HUES6 (cell line): ENCODE data around the gene DENND2A.

ENCODE experiments used
- H3K27ac ChIP-seq: 2 replicates; pipeline ENCODE4 v1.7.0; 2013; ENCODE audit warnings: low read depth, mild to moderate bottlenecking, low read length, inconsistent platforms
- H3K27me3 ChIP-seq: 2 replicates; pipeline ENCODE4 v1.6.1; 2013; ENCODE audit warnings: low read length; ENCODE audit not compliant: control insufficient read depth, insufficient read depth
- H3K36me3 ChIP-seq: 2 replicates; pipeline ENCODE4 v1.6.1; 2013; ENCODE audit warnings: low read length; ENCODE audit not compliant: control insufficient read depth, insufficient read depth
- H3K4me1 ChIP-seq: 2 replicates; pipeline ENCODE4 v1.6.1; 2013; ENCODE audit warnings: low read length; ENCODE audit not compliant: control insufficient read depth, insufficient read depth
- H3K4me3 ChIP-seq: 2 replicates; pipeline ENCODE4 v1.5.1; 2013; ENCODE audit warnings: low read depth, low read length
- H3K9ac ChIP-seq: one replicate; pipeline ENCODE4 v1.6.1; 2013; ENCODE audit warnings: mild to moderate bottlenecking, low read length
- H3K9me3 ChIP-seq: 2 replicates; pipeline ENCODE4 v1.6.1; 2013; ENCODE audit warnings: low read depth, low read length; ENCODE audit not compliant: control insufficient read depth, insufficient read depth

Gene DENND2A

DNA sequence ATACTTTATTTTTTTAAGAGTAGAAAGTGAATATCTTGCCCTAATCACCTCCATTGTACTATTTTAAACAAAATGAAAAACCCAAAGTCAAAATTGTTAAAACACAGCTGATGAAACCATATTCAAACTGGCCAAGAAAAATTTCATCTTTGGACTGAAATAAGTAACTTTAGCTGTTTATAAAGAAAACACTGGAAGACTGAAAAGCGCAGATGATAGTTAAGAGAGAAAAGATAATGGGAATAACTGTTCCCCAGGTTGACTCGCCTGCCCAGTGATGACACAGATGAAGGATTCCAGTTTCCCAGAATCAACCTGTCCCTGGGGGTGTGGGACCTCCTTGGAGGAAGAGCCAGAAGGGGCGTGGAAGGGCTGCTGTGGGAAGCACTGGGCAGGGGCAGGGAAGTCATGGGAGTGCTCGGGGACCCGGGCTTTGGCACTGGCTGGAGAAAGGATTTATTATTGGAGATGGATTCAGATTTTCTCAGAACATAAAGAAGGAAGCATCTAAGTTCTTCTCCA is 43.1 kb downstream of the DENND2A start:
- H3K4me1 ChIP-seq = no peaks in the 10 kb centered on the region
- no peak overlapping the region for H3K4me3 ChIP-seq
- no peaks in the 10 kb centered on the region for H3K27me3 ChIP-seq
- H3K9ac ChIP-seq = no peak overlapping the region
- no peak overlapping the region for H3K27ac ChIP-seq
- H3K36me3 ChIP-seq = peaks cover 7% of the 10 kb centered on the region
- H3K9me3 ChIP-seq = no peaks in the 10 kb centered on the region

GRCh38 chr7:140596519-140597427 is 43.8 kb downstream of the DENND2A start:
- Histone ChIP-seq H3K4me1 (no peaks in the 10 kb centered on the region), H3K9me3 (no peaks in the 10 kb centered on the region), H3K9ac (no peak overlapping the region), H3K4me3 (no peak overlapping the region), H3K27me3 (no peaks in the 10 kb centered on the region), H3K36me3 (peaks cover 2% of the 10 kb centered on the region; the same call in 1 of the 2 replicates), H3K27ac (no peak overlapping the region)

- Histone ChIP-seq H3K4me3 (no peak overlapping the region), H3K9ac (no peak overlapping the region), H3K4me1 (no peaks in the 10 kb centered on the region), H3K27ac (no peak overlapping the region), H3K36me3 (no peaks in the 10 kb centered on the region), H3K27me3 (no peaks in the 10 kb centered on the region), H3K9me3 (no peaks in the 10 kb centered on the region)
Observed at GRCh38 chr7:140595468-140596092, 45.0 kb downstream of the DENND2A start.

DNA sequence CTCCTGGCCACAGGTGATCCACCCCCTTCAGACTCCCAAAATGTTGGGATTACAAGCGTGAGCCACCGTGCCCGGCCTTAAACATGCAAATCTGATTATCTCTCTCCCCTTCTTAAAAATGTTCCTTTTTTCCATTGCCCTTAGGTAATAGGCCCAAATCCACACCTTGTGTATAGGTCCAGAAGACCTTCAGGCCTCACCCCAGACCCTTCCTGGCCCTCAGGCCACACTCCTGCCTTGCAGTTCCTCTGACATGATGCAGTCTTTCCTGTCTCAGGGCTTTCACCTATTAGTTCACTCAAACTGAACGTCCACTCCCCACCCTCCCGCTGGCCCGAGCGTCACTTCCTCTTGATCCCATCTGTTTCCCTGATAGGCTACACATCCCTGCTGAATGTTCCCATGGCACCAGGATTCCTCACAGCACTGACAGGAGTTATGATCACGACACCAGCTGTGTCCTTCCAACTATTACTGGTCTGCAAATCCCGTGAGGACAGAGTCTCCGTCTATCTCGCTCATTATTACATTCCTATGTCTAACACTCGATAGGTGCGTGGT is 46.4 kb downstream of the DENND2A start:
- H3K27ac ChIP-seq = no peak overlapping the region
- no peaks in the 10 kb centered on the region for H3K27me3 ChIP-seq
- H3K9me3 ChIP-seq = no peaks in the 10 kb centered on the region
- H3K36me3 ChIP-seq = no peaks in the 10 kb centered on the region
- H3K4me1 ChIP-seq = peaks cover 3% of the 10 kb centered on the region; the same call in 1 of the 2 replicates
- no peak overlapping the region for H3K4me3 ChIP-seq
- no peak overlapping the region for H3K9ac ChIP-seq

- no peaks in the 10 kb centered on the region for H3K27me3 ChIP-seq
- H3K36me3 ChIP-seq = no peaks in the 10 kb centered on the region
- H3K9me3 ChIP-seq = no peaks in the 10 kb centered on the region
- no peak overlapping the region for H3K9ac ChIP-seq
- H3K27ac ChIP-seq = no peak overlapping the region
- no peak overlapping the region for H3K4me3 ChIP-seq
- peaks cover 4% of the 10 kb centered on the region; the same call in 1 of the 2 replicates for H3K4me1 ChIP-seq
Observed at GRCh38 chr7:140593672-140593982, 47.0 kb downstream of the DENND2A start.

GRCh38 chr7:140592964-140593671 is 47.5 kb downstream of the DENND2A start:
- Histone ChIP-seq H3K4me3 (no peak overlapping the region), H3K9me3 (no peaks in the 10 kb centered on the region), H3K36me3 (no peaks in the 10 kb centered on the region), H3K9ac (no peak overlapping the region), H3K27ac (no peak overlapping the region), H3K4me1 (peaks cover 4% of the 10 kb centered on the region; the same call in 1 of the 2 replicates), H3K27me3 (no peaks in the 10 kb centered on the region)

DNA sequence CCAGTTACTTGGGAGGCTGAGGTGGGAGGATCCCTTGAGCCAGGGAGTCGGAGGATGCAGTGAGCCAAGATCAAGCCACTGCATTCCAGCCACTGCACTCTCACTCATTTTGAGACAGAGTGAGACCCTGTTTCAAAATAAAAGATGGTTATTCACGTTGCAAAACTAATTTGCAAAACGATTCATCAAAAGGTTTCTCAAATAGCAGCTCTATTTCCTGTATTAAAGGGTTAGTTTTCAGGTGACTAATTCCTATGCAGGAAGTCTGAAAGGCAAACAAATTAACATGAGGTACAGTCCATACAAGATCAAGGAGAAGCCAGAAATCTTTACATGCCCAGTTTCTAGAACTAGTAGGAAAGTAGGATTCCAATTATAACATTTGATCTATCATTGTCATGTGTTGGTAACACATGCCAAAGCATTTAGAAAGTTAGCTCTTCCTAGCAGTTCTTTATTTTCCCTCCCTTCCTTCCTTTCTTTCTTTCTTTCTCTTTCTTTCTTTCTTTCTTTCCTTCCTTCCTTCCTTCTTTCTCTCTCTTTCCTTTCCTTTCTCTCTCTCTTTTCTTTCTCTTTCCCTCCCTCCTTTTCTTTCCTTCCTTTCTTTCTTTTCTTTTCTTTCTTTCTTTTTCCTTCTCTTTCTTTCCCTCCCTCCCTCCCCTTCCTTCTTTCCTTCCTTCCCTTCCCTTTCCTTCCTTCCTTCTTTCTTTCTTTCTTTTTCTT is 49.3 kb downstream of the DENND2A start:
- no peak overlapping the region for H3K4me3 ChIP-seq
- no peaks in the 10 kb centered on the region for H3K27me3 ChIP-seq
- H3K4me1 ChIP-seq = peaks cover 4% of the 10 kb centered on the region; the same call in 1 of the 2 replicates
- no peaks in the 10 kb centered on the region for H3K9me3 ChIP-seq
- H3K36me3 ChIP-seq = peaks cover 10% of the 10 kb centered on the region; the same call in 1 of the 2 replicates
- no peak overlapping the region for H3K9ac ChIP-seq
- no peak overlapping the region for H3K27ac ChIP-seq

GRCh38 chr7:140587243-140587642 is 53.4 kb downstream of the DENND2A start:
- H3K9ac ChIP-seq = no peak overlapping the region
- H3K9me3 ChIP-seq = no peaks in the 10 kb centered on the region
- H3K27me3 ChIP-seq = no peaks in the 10 kb centered on the region
- peaks cover 4% of the 10 kb centered on the region; the same call in 1 of the 2 replicates for H3K4me1 ChIP-seq
- H3K36me3 ChIP-seq = peaks cover 19% of the 10 kb centered on the region
- no peak overlapping the region for H3K27ac ChIP-seq
- no peak overlapping the region for H3K4me3 ChIP-seq

DNA sequence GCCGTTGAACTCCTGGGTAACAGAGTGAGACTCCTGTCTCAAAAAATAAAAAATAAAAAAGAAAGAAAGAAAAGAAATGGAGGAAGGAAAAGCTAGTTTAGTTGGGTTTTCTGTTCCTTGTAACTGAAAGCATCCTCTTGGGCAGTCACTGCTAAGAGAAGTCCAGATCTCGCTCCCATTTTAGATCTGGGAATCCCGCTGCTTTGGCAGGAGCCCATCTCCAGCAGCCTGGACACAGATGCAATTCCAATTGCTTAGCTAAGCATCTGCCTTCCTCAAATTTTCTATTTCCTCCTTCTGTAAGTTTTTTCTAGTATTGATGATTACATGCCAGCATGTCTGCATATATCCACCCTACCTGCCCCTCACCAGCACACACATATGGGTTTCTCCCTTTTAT is 54.1 kb downstream of the DENND2A start:
- Histone ChIP-seq H3K36me3 (peaks cover 19% of the 10 kb centered on the region), H3K27me3 (no peaks in the 10 kb centered on the region), H3K4me3 (no peak overlapping the region), H3K9me3 (no peaks in the 10 kb centered on the region), H3K27ac (no peak overlapping the region), H3K4me1 (peaks cover 4% of the 10 kb centered on the region; the same call in 1 of the 2 replicates), H3K9ac (no peak overlapping the region)

GRCh38 chr7:140585333-140585732 is 55.3 kb downstream of the DENND2A start:
- H3K9ac ChIP-seq = no peak overlapping the region
- H3K4me3 ChIP-seq = no peak overlapping the region
- H3K36me3 ChIP-seq = peaks cover 19% of the 10 kb centered on the region
- H3K9me3 ChIP-seq = no peaks in the 10 kb centered on the region
- H3K27me3 ChIP-seq = no peaks in the 10 kb centered on the region
- no peak overlapping the region for H3K27ac ChIP-seq
- peaks cover 4% of the 10 kb centered on the region; the same call in 1 of the 2 replicates for H3K4me1 ChIP-seq
